ENCODE results near the gene PRRC2A.

DNA sequence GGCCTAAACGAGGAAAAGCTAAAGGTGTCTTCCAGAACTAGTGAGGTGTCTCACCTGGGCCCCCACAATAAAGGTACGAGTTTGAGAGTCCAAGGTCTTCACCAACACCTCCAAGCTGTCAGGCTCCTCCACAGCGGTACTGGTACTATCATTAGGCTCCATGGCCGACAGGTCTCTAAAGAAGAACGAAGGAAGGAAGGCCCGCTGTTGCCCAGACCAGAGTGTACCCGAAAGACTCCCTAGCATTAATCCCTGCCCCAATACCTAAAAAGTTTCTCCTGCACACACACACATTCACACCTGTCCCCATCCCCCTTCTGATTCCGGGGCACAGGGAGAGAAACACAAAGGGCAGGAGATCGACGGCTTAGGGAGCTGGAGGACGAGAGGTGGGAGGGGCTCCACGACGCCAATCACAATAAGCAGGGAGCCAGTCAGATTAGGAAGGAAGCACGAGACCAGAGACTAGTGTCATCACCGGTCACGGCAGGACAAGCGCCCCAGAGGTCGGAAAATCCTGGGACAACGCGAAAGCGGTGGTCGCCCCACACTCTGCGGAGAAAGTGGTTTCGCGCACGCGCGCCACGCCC lies 31.2 kb downstream of the PRRC2A start:
- no peak for TF ChIP-seq POLR2A (IDR thresholded peaks at IDR 0.05)
- no peak for TF ChIP-seq CTCF (IDR thresholded peaks at IDR 0.05)
